HEK293T (cell line): Measurements from ENCODE around the gene TBL1XR1.

ENCODE experiments used
- SP1 ChIP-seq: fragments of 450-650 bp; IDR thresholded peaks from 2 replicates; pipeline ENCODE4 v1.6.1; 2017
- ZNF384 ChIP-seq: fragments of 450-650 bp; IDR thresholded peaks from 2 replicates; pipeline ENCODE4 v1.6.1; 2016

DNA sequence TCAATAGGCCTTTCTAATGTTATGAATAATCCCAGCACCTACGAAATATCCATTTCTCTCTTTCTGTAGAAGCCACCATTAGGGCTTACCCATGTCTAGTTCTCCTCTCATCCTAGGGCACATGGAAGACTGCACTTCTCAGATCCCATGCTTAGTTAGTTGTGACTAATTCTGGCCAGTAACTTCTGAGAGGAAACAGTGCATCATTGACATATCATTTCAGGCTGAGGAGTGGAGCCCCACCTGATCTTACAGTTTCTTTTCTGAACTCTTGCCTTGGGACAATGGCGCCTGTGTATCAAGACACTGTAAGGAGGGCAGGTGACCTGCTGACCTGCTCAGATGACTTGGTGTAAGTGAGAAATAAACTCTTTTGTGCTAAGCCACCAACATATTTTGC is 39.4 kb upstream of the TBL1XR1 start:
- no peak for TF ChIP-seq ZNF384
- no peak for TF ChIP-seq SP1
